H9 (cell line): ENCODE results near the gene ABCC3. TPM values are rescaled to one million over a fixed set of nuclear protein-coding genes. Genes with fewer than 3 reads are reported as not detected.

ENCODE experiments used
- DNase-seq: peaks from one replicate; pipeline ENCODE4 v3.0.0-alpha.2; 2017
- H2AFZ ChIP-seq: one replicate; pipeline ENCODE4 v1.6.1; 2013; ENCODE audit warnings: mild to moderate bottlenecking, low read length, control low read depth, moderate library complexity
- H2AK5ac ChIP-seq: 2 replicates; pipeline ENCODE4 v1.6.1; 2013; ENCODE audit warnings: low read length, control low read depth, mixed read lengths; ENCODE audit not compliant: insufficient read length
- H2BK120ac ChIP-seq: one replicate; pipeline ENCODE4 v1.6.1; 2013; ENCODE audit warnings: low read depth, mild to moderate bottlenecking, low read length, control low read depth, inconsistent platforms; ENCODE audit not compliant: poor library complexity, severe bottlenecking
- H2BK12ac ChIP-seq: 2 replicates; pipeline ENCODE4 v1.6.1; 2013; ENCODE audit warnings: low read length, control low read depth, mixed read lengths, low read depth; ENCODE audit not compliant: insufficient read length
- H2BK15ac ChIP-seq: 2 replicates; pipeline ENCODE4 v1.6.1; 2013; ENCODE audit warnings: low read depth, low read length, control low read depth
- H2BK20ac ChIP-seq: one replicate; pipeline ENCODE4 v1.6.1; 2013; ENCODE audit warnings: low read depth, mild to moderate bottlenecking, low read length, control low read depth, inconsistent platforms; ENCODE audit not compliant: poor library complexity, severe bottlenecking
- H2BK5ac ChIP-seq: 2 replicates; pipeline ENCODE4 v1.6.1; 2013; ENCODE audit warnings: low read length, control low read depth, mixed read lengths; ENCODE audit not compliant: insufficient read length
- H3K14ac ChIP-seq: 2 replicates; pipeline ENCODE4 v1.6.1; 2013; ENCODE audit warnings: low read length, control low read depth; ENCODE audit not compliant: insufficient read depth
- H3K18ac ChIP-seq: 2 replicates; pipeline ENCODE4 v1.6.1; 2013; ENCODE audit warnings: low read depth, mild to moderate bottlenecking, mixed read lengths, low read length, control low read depth; ENCODE audit not compliant: insufficient read length
- H3K23ac ChIP-seq: 2 replicates; pipeline ENCODE4 v1.6.1; 2013; ENCODE audit warnings: low read length, control low read depth, mixed read lengths, low read depth; ENCODE audit not compliant: insufficient read length
- H3K23me2 ChIP-seq: 2 replicates; pipeline ENCODE4 v1.6.1; 2013; ENCODE audit warnings: low read depth, mild to moderate bottlenecking, mixed read lengths, low read length, control low read depth; ENCODE audit not compliant: insufficient read length, poor library complexity, severe bottlenecking
- H3K27ac ChIP-seq: 2 replicates; pipeline ENCODE4 v1.5.1; 2013; ENCODE audit warnings: low read length, control low read depth, mixed read lengths, low read depth; ENCODE audit not compliant: insufficient read length
- H3K27me3 ChIP-seq: 2 replicates; pipeline ENCODE4 v1.6.1; 2013; ENCODE audit warnings: low read length, control low read depth, inconsistent platforms; ENCODE audit not compliant: insufficient read depth
- H3K4ac ChIP-seq: 2 replicates; pipeline ENCODE4 v1.6.1; 2013; ENCODE audit warnings: low read depth, mild to moderate bottlenecking, control low read depth, inconsistent platforms, low read length, moderate library complexity
- H3K4me1 ChIP-seq: 2 replicates; pipeline ENCODE4 v1.6.1; 2013; ENCODE audit warnings: low read length, control low read depth, inconsistent platforms; ENCODE audit not compliant: insufficient read depth
- H3K4me2 ChIP-seq: 2 replicates; pipeline ENCODE4 v1.6.1; 2013; ENCODE audit warnings: low read length, control low read depth, mixed read lengths; ENCODE audit not compliant: insufficient read length, insufficient read depth
- H3K56ac ChIP-seq: 2 replicates; pipeline ENCODE4 v1.6.1; 2013; ENCODE audit warnings: low read depth, mild to moderate bottlenecking, mixed read lengths, low read length, control low read depth; ENCODE audit not compliant: insufficient read length
- H3K79me1 ChIP-seq: 2 replicates; pipeline ENCODE4 v1.6.1; 2013; ENCODE audit warnings: low read depth, mild to moderate bottlenecking, moderate library complexity, low read length, control low read depth, inconsistent platforms; ENCODE audit not compliant: insufficient read depth, poor library complexity, severe bottlenecking
- H3K79me2 ChIP-seq: 2 replicates; pipeline ENCODE4 v1.6.1; 2013; ENCODE audit warnings: low read length, control low read depth, inconsistent platforms; ENCODE audit not compliant: insufficient read depth
- H3K9ac ChIP-seq: 2 replicates; pipeline ENCODE4 v1.6.1; 2013; ENCODE audit warnings: low read length, control low read depth, mixed read lengths; ENCODE audit not compliant: insufficient read length; ENCODE audit errors: extremely low read depth
- H3K9me3 ChIP-seq: one replicate; pipeline ENCODE4 v1.6.1; 2013; ENCODE audit warnings: low read depth, low read length, inconsistent platforms; ENCODE audit not compliant: control insufficient read depth
- H3T11ph ChIP-seq: one replicate; pipeline ENCODE4 v1.6.1; 2013; ENCODE audit warnings: mild to moderate bottlenecking, low read length, control low read depth, inconsistent platforms
- H4K20me1 ChIP-seq: one replicate; pipeline ENCODE4 v1.6.1; 2013; ENCODE audit not compliant: control insufficient read depth, insufficient read length, insufficient read depth
- H4K5ac ChIP-seq: 2 replicates; pipeline ENCODE4 v1.6.1; 2013; ENCODE audit warnings: low read depth, mild to moderate bottlenecking, mixed read lengths, low read length, control low read depth; ENCODE audit not compliant: insufficient read length
- H4K8ac ChIP-seq: replicated peaks from 2 replicates; pipeline ENCODE4 v1.6.1; 2013; ENCODE audit warnings: low read length, control low read depth, mixed read lengths, low read depth; ENCODE audit not compliant: insufficient read length
- H4K91ac ChIP-seq: 2 replicates; pipeline ENCODE4 v1.6.1; 2013; ENCODE audit warnings: low read depth, mild to moderate bottlenecking, moderate library complexity, mixed read lengths, low read length, control low read depth; ENCODE audit not compliant: insufficient read length
- H3K27ac Mint-ChIP-seq, 3 experiments: 2 replicates in 2 of 3; 3 replicates in 1 of 3; pipeline ENCODE4 v1.8.0; 2020 to 2021; ENCODE audit warnings: mixed read lengths in 3 of 3, mild to moderate bottlenecking in 1 of 3, moderate library complexity in 1 of 3
- H3K27me3 Mint-ChIP-seq: 2 replicates; pipeline ENCODE4 v1.8.0; 2021; ENCODE audit warnings: low read depth, mild to moderate bottlenecking, moderate library complexity, mixed read lengths
- H3K36me3 Mint-ChIP-seq, 3 experiments: 2 replicates in 2 of 3; 3 replicates in 1 of 3; pipeline ENCODE4 v1.8.0; 2020 to 2021; ENCODE audit warnings: low read depth in 3 of 3, mixed read lengths in 3 of 3; ENCODE audit not compliant: insufficient read depth in 1 of 3
- H3K4me1 Mint-ChIP-seq, 2 experiments: 2 replicates each; pipeline ENCODE4 v1.8.0; 2020; ENCODE audit warnings: mixed read lengths in 2 of 2
- H3K4me3 Mint-ChIP-seq, 2 experiments: 2 replicates in 1 of 2; 3 replicates in 1 of 2; pipeline ENCODE4 v1.8.0; 2020 to 2021; ENCODE audit warnings: mild to moderate bottlenecking in 2 of 2, mixed read lengths in 2 of 2, moderate library complexity in 1 of 2
- H3K9me3 Mint-ChIP-seq, 2 experiments: 2 replicates in 1 of 2; 3 replicates in 1 of 2; pipeline ENCODE4 v1.8.0; 2020; ENCODE audit warnings: mild to moderate bottlenecking in 2 of 2, mixed read lengths in 2 of 2, moderate library complexity in 1 of 2
- CTCF ChIP-seq: fragments of 200-600 bp; sonication (generic); conservative IDR thresholded peaks from 3 replicates; pipeline ENCODE4 v1.8.0; 2021; ENCODE audit warnings: antibody characterized with exemption, mild to moderate bottlenecking
- WGBS: extraction: QIAGEN DNeasy Blood & Tissue Kit; methylation state at CpG from one replicate; pipeline ENCODE4 v1.1.7; 2013; ENCODE audit warnings: missing lambda C conversion rate, low lambda C conversion rate, mixed read lengths; ENCODE audit not compliant: insufficient read length; ENCODE audit errors: extremely low coverage; 5-methylcytosine and 5-hydroxymethylcytosine counted together
- total RNA-seq: library from RNA; stranded (reverse); gene quantifications from 2 replicates; pipeline ENCODE4 v1.2.1, GENCODE V29; 2021

ABCC3 gene
- total RNA-seq, 1 experiment from 2014 or later, result 0.31 TPM

- Histone ChIP-seq H4K20me1 (no peaks in the 10 kb centered on the region), H3K27ac (no peak overlapping the region), H2AK5ac (no peak overlapping the region), H2BK15ac (no peak overlapping the region), H2AFZ (no peak overlapping the region), H2BK120ac (no peak overlapping the region), H3T11ph (no peak overlapping the region), H3K23me2 (no peaks in the 10 kb centered on the region), H3K23ac (no peak overlapping the region), H4K91ac (no peak overlapping the region), H3K9me3 (no peaks in the 10 kb centered on the region), H3K4me2 (no peak overlapping the region), H2BK20ac (no peak overlapping the region), H4K5ac (no peak overlapping the region), H3K18ac (no peak overlapping the region), H3K27me3 (no peaks in the 10 kb centered on the region), H4K8ac (no peak overlapping the region), H2BK5ac (no peak overlapping the region), H3K79me1 (no peaks in the 10 kb centered on the region), H3K79me2 (no peaks in the 10 kb centered on the region), H2BK12ac (no peak overlapping the region), H3K9ac (no peak overlapping the region), H3K14ac (no peak overlapping the region), H3K56ac (no peak overlapping the region), H3K4ac (no peak overlapping the region), H3K4me1 (peaks cover 6% of the 10 kb centered on the region; the same call in 1 of the 2 replicates)
- WGBS, result no CpG with 5 or more reads among the region's 12 CpGs
- Mint-ChIP-seq H3K27ac (no peak overlapping the region), H3K4me3 (no peak overlapping the region), H3K4me1 (peaks cover 40 to 45% of the 10 kb centered on the region in 2 experiments), H3K27me3 (peaks cover 9% of the 10 kb centered on the region), H3K36me3 (no peaks in the 10 kb centered on the region; a peak in 1 of 7 replicates), H3K9me3 (no peaks in the 10 kb centered on the region)
- DNase-seq, result no peak
- no peak for TF ChIP-seq CTCF
Observed at GRCh38 chr17:50664788-50665458, 30.2 kb downstream of the ABCC3 start.
